Neural cell (in vitro differentiated cells): ENCODE measurements around the gene HPN. TPM values are rescaled to one million over a fixed set of nuclear protein-coding genes. Genes with fewer than 3 reads are reported as not detected.

ENCODE experiments used
- H2AFZ ChIP-seq: fragments of 200-600, 300-800 bp; sonication (generic), shearing (Covaris generic); 2 replicates; pipeline ENCODE4 v1.6.0; 2014; ENCODE audit warnings: low read depth, mild to moderate bottlenecking, antibody characterized with exemption, low read length, moderate library complexity
- H3F3A ChIP-seq: fragments of 200-600 bp; shearing (Covaris generic); 2 replicates; pipeline ENCODE4 v1.6.1; 2016; ENCODE audit warnings: mild to moderate bottlenecking, moderate library complexity, mixed read lengths, antibody characterized with exemption, low read length; ENCODE audit not compliant: insufficient read depth, poor library complexity, severe bottlenecking
- H3K27ac ChIP-seq: fragments of 200-600, 300-800 bp; sonication (generic), shearing (Covaris generic); 2 replicates; pipeline ENCODE4 v1.5.1; 2014; ENCODE audit warnings: mild to moderate bottlenecking, low read length, moderate library complexity
- H3K27me3 ChIP-seq: fragments of 300-800, 200-600 bp; sonication (generic), shearing (Covaris generic); 2 replicates; pipeline ENCODE4 v1.6.0; 2014; ENCODE audit warnings: mild to moderate bottlenecking, low read depth, low read length, moderate library complexity; ENCODE audit not compliant: insufficient read depth
- H3K36me3 ChIP-seq: fragments of 300-800, 200-600 bp; sonication (generic), shearing (Covaris generic); 2 replicates; pipeline ENCODE4 v1.5.1; 2014; ENCODE audit warnings: mild to moderate bottlenecking, antibody characterized with exemption, low read length, moderate library complexity; ENCODE audit not compliant: insufficient read depth
- H3K4me2 ChIP-seq: fragments of 300-800, 200-600 bp; sonication (generic), shearing (Covaris generic); 2 replicates; pipeline ENCODE4 v1.6.0; 2014; ENCODE audit warnings: mild to moderate bottlenecking, low read length
- H3K4me3 ChIP-seq: fragments of 300-800, 200-600 bp; sonication (generic), shearing (Covaris generic); 2 replicates; pipeline ENCODE4 v1.5.1; 2014; ENCODE audit warnings: mild to moderate bottlenecking, low read length, moderate library complexity
- H3K79me2 ChIP-seq: fragments of 200-600 bp; shearing (Covaris generic); replicated peaks from 2 replicates; pipeline ENCODE4 v1.6.0; 2014; ENCODE audit warnings: mild to moderate bottlenecking, low read length, moderate library complexity; ENCODE audit not compliant: insufficient read depth
- H3K9ac ChIP-seq: fragments of 300-800, 200-600 bp; sonication (generic), shearing (Covaris generic); 2 replicates; pipeline ENCODE4 v1.6.1; 2016; ENCODE audit warnings: mild to moderate bottlenecking, low read length, mixed read lengths
- H3K9me2 ChIP-seq: fragments of 200-600 bp; shearing (Covaris generic); 2 replicates; pipeline ENCODE4 v1.6.1; 2016; ENCODE audit warnings: mild to moderate bottlenecking, low read length, mixed read lengths; ENCODE audit not compliant: insufficient read depth
- H3K9me3 ChIP-seq: fragments of 200-600, 300-800 bp; sonication (generic), shearing (Covaris generic); 2 replicates; pipeline ENCODE4 v1.6.1; 2016; ENCODE audit warnings: mild to moderate bottlenecking, mixed run types, low read length, moderate library complexity, mixed read lengths
- H4K20me1 ChIP-seq: fragments of 200-600 bp; shearing (Covaris generic); 2 replicates; pipeline ENCODE4 v1.6.1; 2016; ENCODE audit warnings: mild to moderate bottlenecking, mixed run types; ENCODE audit not compliant: insufficient read depth
- EP300 ChIP-seq: fragments of 450-650 bp; conservative IDR thresholded peaks from 2 replicates; pipeline ENCODE4 v1.6.1; 2014; ENCODE audit warnings: antibody characterized with exemption, mild to moderate bottlenecking, moderate library complexity; ENCODE audit not compliant: poor library complexity, severe bottlenecking
- EZH2 ChIP-seq: fragments of 200-600, 300-800 bp; shearing (Covaris generic), sonication (generic); IDR thresholded peaks from 2 replicates; pipeline ENCODE4 v1.6.1; 2014; ENCODE audit warnings: antibody characterized with exemption, low read length, borderline replicate concordance, mild to moderate bottlenecking; ENCODE audit not compliant: insufficient read depth, poor library complexity, severe bottlenecking
- MXI1 ChIP-seq: fragments of 450-650 bp; conservative IDR thresholded peaks from 2 replicates; pipeline ENCODE4 v1.6.1; 2014; ENCODE audit warnings: antibody characterized with exemption, mild to moderate bottlenecking; ENCODE audit not compliant: poor library complexity, severe bottlenecking
- POLR2AphosphoS5 ChIP-seq: IDR thresholded peaks from 2 replicates; pipeline ENCODE4 v1.6.1; 2012
- RAD21 ChIP-seq: fragments of 450-650 bp; conservative IDR thresholded peaks from 2 replicates; pipeline ENCODE4 v1.6.1; 2014; ENCODE audit warnings: antibody characterized with exemption, mild to moderate bottlenecking, moderate library complexity
- SMC3 ChIP-seq: fragments of 450-650 bp; conservative IDR thresholded peaks from 2 replicates; pipeline ENCODE4 v1.6.1; 2014; ENCODE audit warnings: antibody characterized with exemption, mild to moderate bottlenecking, moderate library complexity; ENCODE audit not compliant: poor library complexity
- TAF1 ChIP-seq: IDR thresholded peaks from 2 replicates; pipeline ENCODE4 v1.6.1; 2012; ENCODE audit warnings: low read depth
- polyA plus RNA-seq: library from polyadenylated mRNA; depleted of rRNA; stranded (reverse); fragments of >200 nt; gene quantifications from 2 replicates; pipeline ENCODE4 v1.2.3, GENCODE V29; 2014
- TF ChIP-seq, protein P1 (sequence below): IDR thresholded peaks from 2 replicates; pipeline ENCODE4 v1.6.1; 2012; ENCODE audit warnings: borderline replicate concordance
- TF ChIP-seq, protein P2 (sequence below): fragments of 450-650 bp; IDR thresholded peaks from 2 replicates; pipeline ENCODE4 v1.5.1; 2014; ENCODE audit warnings: antibody characterized with exemption, mild to moderate bottlenecking, moderate library complexity; ENCODE audit not compliant: poor library complexity, severe bottlenecking

HPN gene
- polyA plus RNA-seq, 1 donor from 2014 or later, result 0.15 TPM

DNA sequence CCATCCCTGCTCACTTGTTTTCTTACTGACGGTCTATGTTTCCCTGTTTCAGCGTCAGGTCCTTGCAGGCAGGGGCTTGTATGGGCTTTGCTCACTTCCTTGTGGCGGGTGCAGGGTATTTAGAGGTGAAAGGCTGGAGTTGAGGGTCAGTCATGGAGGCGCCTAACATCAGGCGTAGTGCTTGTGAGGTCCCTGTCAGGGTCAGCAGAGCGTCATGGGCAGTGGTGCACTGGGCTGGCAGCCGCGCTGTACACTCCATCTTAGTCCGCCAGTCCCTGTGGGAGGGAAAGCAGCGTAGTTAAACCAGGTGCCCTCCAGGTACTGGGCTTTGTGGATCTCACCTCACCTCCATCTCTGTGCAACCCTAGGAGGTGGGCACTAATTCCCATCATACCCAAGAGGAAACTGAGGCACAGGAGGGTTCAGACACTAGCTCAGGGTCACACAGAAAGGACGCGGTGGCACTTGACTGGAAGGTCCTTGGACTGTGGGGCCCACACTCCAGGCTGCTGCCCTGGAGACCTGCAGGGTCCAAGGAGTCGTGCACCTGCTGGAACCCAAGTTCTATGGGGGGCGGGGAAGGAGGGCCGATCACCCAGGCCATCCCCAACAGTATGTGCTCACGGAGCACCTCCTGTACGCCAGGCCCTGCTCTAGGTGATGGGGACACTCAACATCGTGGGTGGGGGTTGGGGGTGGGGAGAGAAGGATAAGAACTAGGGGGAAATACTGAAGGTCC lies 36.8 kb upstream of the HPN start:
- Histone ChIP-seq H4K20me1 (no peaks in the 10 kb centered on the region), H3K79me2 (peaks cover 54% of the 10 kb centered on the region)

GRCh38 chr19:35005256-35005977 lies 36.1 kb upstream of the HPN start:
- H3F3A ChIP-seq, result no peaks in the 10 kb centered on the region
- H3K4me3 ChIP-seq, result no peak overlapping the region
- no peaks in the 10 kb centered on the region for H3K9me3 ChIP-seq
- no peak overlapping the region for H3K27ac ChIP-seq
- no peaks in the 10 kb centered on the region for H3K27me3 ChIP-seq
- H4K20me1 ChIP-seq, result no peaks in the 10 kb centered on the region
- H2AFZ ChIP-seq, result no peak overlapping the region
- H3K4me2 ChIP-seq, result no peak overlapping the region
- H3K79me2 ChIP-seq, result peaks cover 48% of the 10 kb centered on the region
- H3K36me3 ChIP-seq, result no peaks in the 10 kb centered on the region
- no peaks in the 10 kb centered on the region for H3K9me2 ChIP-seq
- no peak overlapping the region for H3K9ac ChIP-seq
- TF ChIP-seq, protein P1, sequence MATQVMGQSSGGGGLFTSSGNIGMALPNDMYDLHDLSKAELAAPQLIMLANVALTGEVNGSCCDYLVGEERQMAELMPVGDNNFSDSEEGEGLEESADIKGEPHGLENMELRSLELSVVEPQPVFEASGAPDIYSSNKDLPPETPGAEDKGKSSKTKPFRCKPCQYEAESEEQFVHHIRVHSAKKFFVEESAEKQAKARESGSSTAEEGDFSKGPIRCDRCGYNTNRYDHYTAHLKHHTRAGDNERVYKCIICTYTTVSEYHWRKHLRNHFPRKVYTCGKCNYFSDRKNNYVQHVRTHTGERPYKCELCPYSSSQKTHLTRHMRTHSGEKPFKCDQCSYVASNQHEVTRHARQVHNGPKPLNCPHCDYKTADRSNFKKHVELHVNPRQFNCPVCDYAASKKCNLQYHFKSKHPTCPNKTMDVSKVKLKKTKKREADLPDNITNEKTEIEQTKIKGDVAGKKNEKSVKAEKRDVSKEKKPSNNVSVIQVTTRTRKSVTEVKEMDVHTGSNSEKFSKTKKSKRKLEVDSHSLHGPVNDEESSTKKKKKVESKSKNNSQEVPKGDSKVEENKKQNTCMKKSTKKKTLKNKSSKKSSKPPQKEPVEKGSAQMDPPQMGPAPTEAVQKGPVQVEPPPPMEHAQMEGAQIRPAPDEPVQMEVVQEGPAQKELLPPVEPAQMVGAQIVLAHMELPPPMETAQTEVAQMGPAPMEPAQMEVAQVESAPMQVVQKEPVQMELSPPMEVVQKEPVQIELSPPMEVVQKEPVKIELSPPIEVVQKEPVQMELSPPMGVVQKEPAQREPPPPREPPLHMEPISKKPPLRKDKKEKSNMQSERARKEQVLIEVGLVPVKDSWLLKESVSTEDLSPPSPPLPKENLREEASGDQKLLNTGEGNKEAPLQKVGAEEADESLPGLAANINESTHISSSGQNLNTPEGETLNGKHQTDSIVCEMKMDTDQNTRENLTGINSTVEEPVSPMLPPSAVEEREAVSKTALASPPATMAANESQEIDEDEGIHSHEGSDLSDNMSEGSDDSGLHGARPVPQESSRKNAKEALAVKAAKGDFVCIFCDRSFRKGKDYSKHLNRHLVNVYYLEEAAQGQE, result no peak
- TF ChIP-seq, protein P2, sequence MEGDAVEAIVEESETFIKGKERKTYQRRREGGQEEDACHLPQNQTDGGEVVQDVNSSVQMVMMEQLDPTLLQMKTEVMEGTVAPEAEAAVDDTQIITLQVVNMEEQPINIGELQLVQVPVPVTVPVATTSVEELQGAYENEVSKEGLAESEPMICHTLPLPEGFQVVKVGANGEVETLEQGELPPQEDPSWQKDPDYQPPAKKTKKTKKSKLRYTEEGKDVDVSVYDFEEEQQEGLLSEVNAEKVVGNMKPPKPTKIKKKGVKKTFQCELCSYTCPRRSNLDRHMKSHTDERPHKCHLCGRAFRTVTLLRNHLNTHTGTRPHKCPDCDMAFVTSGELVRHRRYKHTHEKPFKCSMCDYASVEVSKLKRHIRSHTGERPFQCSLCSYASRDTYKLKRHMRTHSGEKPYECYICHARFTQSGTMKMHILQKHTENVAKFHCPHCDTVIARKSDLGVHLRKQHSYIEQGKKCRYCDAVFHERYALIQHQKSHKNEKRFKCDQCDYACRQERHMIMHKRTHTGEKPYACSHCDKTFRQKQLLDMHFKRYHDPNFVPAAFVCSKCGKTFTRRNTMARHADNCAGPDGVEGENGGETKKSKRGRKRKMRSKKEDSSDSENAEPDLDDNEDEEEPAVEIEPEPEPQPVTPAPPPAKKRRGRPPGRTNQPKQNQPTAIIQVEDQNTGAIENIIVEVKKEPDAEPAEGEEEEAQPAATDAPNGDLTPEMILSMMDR, result no peak
- no peak for TF ChIP-seq POLR2AphosphoS5
- TF ChIP-seq EZH2, result no peak
- TF ChIP-seq SMC3, result no peak
- TF ChIP-seq RAD21, result no peak
- no peak for TF ChIP-seq TAF1
- no peak for TF ChIP-seq MXI1

More for the DNA sequence above, 36.8 kb upstream of the HPN start:
- H3K9ac ChIP-seq, result no peak overlapping the region
- H3K36me3 ChIP-seq, result no peaks in the 10 kb centered on the region
- no peaks in the 10 kb centered on the region for H3K27me3 ChIP-seq
- no peak overlapping the region for H3K27ac ChIP-seq
- H3K9me3 ChIP-seq, result no peaks in the 10 kb centered on the region
- no peak overlapping the region for H3K4me3 ChIP-seq
- no peaks in the 10 kb centered on the region for H3K9me2 ChIP-seq
- TF ChIP-seq EZH2 (no peak), SMC3 (no peak), RAD21 (no peak), TAF1 (no peak), POLR2AphosphoS5 (no peak), MXI1 (no peak), EP300 (no peak)
- TF ChIP-seq, protein P1, result no peak
- TF ChIP-seq, protein P2, result no peak
- no peaks in the 10 kb centered on the region for H3F3A ChIP-seq
- H3K4me2 ChIP-seq, result no peak overlapping the region
- no peak overlapping the region for H2AFZ ChIP-seq
